Esophagus muscularis mucosa (tissue), 4 donors: ENCODE results near the gene RPLP2. TPM values are rescaled to one million over a fixed set of nuclear protein-coding genes. Genes with fewer than 3 reads are reported as not detected.

Experiments used
- DNase-seq: peaks from one replicate; pipeline ENCODE4 v3.0.0-alpha.2; 2017; ENCODE audit errors: extremely low spot score
- H3K27ac ChIP-seq, 4 donors: fragments of 200-600 bp; sonication (generic); replicated peaks in 1 of 4; 1 replicate in 3 of 4; 2 replicates in 1 of 4; pipeline ENCODE4 v1.5.1; 2016 to 2019; ENCODE audit warnings: mild to moderate bottlenecking in 1 of 4
- H3K27me3 ChIP-seq, 4 donors: fragments of 200-600 bp; sonication (generic); one replicate each; pipeline versions ENCODE4 v1.5.1 to v1.6.0; 2016 to 2019
- H3K36me3 ChIP-seq, 4 donors: fragments of 200-600 bp; sonication (generic); one replicate each; pipeline ENCODE4 v1.5.1; 2016 to 2019
- H3K4me1 ChIP-seq, 4 donors: fragments of 200-600 bp; sonication (generic); one replicate each; pipeline ENCODE4 v1.5.1; 2016 to 2019
- H3K4me3 ChIP-seq, 4 donors: fragments of 200-600 bp; sonication (generic); 1 replicate in 2 of 4; 2 replicates in 2 of 4; pipeline ENCODE4 v1.5.1; 2016 to 2019; ENCODE audit warnings: mild to moderate bottlenecking in 4 of 4, moderate library complexity in 1 of 4
- H3K9me3 ChIP-seq, 4 donors: fragments of 200-600 bp; sonication (generic); 1 replicate in 3 of 4; 2 replicates in 1 of 4; pipeline ENCODE4 v1.5.1; 2016 to 2019
- CTCF ChIP-seq, 3 experiments: fragments of 200-600 bp in 2 of 3; fragments of 450-650 bp in 1 of 3; sonication (generic) in 2 of 3; IDR thresholded peaks; one replicate each; pipeline ENCODE4 v1.5.1; 2017 to 2019; ENCODE audit warnings: antibody characterized with exemption in 3 of 3, mild to moderate bottlenecking in 2 of 3, moderate library complexity in 1 of 3
- EP300 ChIP-seq: sonication (generic); formaldehyde crosslinking; IDR thresholded peaks from one replicate; pipeline ENCODE4 v1.6.1; 2017; ENCODE audit warnings: antibody characterized with exemption
- POLR2A ChIP-seq: fragments of 450-650 bp; IDR thresholded peaks from one replicate; pipeline ENCODE4 v1.6.1; 2017; ENCODE audit warnings: antibody characterized with exemption, moderate library complexity, mild to moderate bottlenecking, low read depth
- POLR2AphosphoS5 ChIP-seq, 2 donors: sonication (generic); formaldehyde crosslinking; IDR thresholded peaks; one replicate each; pipeline ENCODE4 v1.6.1; 2017; ENCODE audit warnings: antibody characterized with exemption in 2 of 2
- WGBS: methylation state at CpG from one replicate; pipeline ENCODE4 v1.1.5; 2018; 5-methylcytosine and 5-hydroxymethylcytosine counted together
- intact Hi-C: fragments of 100-400 bp; cut with DNase I; formaldehyde crosslinking; loops from one replicate; pipeline ENCODE4 v1.15.1; 2023
- total RNA-seq, 4 donors: library from RNA; depleted of rRNA; stranded (reverse); fragments of >200 nt; gene quantifications; one replicate each; pipeline versions ENCODE4 v1.1.0 to v1.2.1, GENCODE V29; 2016

The RPLP2 gene
- total RNA-seq, 4 donors from 2014 or later = 318 to 813 (median 686) TPM

GRCh38 chr11:826836-827145 is 17.0 kb downstream of the RPLP2 start:
- peaks cover 31 to 44% (median 40%) of the 10 kb centered on the region in 4 donors for H3K36me3 ChIP-seq
- DNase-seq = no peak
- TF ChIP-seq CTCF (IDR thresholded peaks at IDR 0.05) (no peak), POLR2A (no peak), POLR2AphosphoS5 (IDR thresholded peaks at IDR 0.05) (no peak)
- intact Hi-C loops = no loop called here
- H3K9me3 ChIP-seq = no peaks in the 10 kb centered on the region
- peak overlapping the region; percentile 11 to 68 (median 65) for H3K27ac ChIP-seq
- peaks cover 0 to 83% (median 65%) of the 10 kb centered on the region in 4 donors for H3K27me3 ChIP-seq
- peak overlapping the region; percentile 46 to 60 (median 48) for H3K4me3 ChIP-seq
- H3K4me1 ChIP-seq = peaks cover 66 to 71% (median 68%) of the 10 kb centered on the region in 4 donors
- 7% methylated on average over 15 of the region's 22 CpGs for WGBS

- DNase-seq = no peak
- Histone ChIP-seq H3K4me1 (peaks cover 66 to 71% (median 68%) of the 10 kb centered on the region in 4 donors), H3K4me3 (peak overlapping the region; percentile 46 to 60 (median 48)), H3K9me3 (no peaks in the 10 kb centered on the region), H3K36me3 (peaks cover 31 to 39% (median 35%) of the 10 kb centered on the region in 4 donors), H3K27ac (peak overlapping the region; percentile 11 to 68 (median 65)), H3K27me3 (peaks cover 0 to 88% (median 65%) of the 10 kb centered on the region in 4 donors)
- intact Hi-C loops = no loop called here
- TF ChIP-seq CTCF (IDR thresholded peaks at IDR 0.05) (no peak), POLR2A (no peak), POLR2AphosphoS5 (IDR thresholded peaks at IDR 0.05) (no peak), EP300 (no peak)
- 27% methylated on average over 16 of the region's 66 CpGs for WGBS
Observed at GRCh38 chr11:827146-827896, 17.6 kb downstream of the RPLP2 start.

DNA sequence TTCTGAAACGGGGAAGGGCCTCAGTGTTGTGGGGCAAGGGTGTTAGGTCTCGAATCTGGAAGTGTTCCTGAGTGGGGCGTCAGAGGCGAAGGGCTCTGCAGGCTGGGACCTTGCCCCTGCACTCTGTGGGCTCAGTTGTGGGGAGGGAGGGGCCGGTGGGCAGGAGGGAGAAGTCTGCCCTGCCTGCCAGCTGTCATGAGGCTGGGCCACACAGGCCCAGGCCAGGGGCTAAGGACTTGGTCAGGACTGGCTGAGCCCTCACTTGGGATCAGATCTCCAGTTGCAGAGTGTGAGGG is 18.1 kb downstream of the RPLP2 start, which contains the start of gene CRACR2B:
CRACR2B (plus strand) TSS at position 23 of the 296 bp plus-strand sequence. CDS start 689 bp downstream, outside the sequence.
- intact Hi-C loops = no loop called here
- Histone ChIP-seq H3K9me3 (no peaks in the 10 kb centered on the region), H3K4me3 (peak within 1 kb of the TSS; percentile 47 to 60 (median 48)), H3K36me3 (peaks cover 27 to 34% (median 30%) of the 10 kb centered on the region in 4 donors), H3K4me1 (peaks cover 65 to 73% (median 68%) of the 10 kb centered on the region in 4 donors), H3K27ac (peak within 1 kb of the TSS; percentile 15 to 68 (median 65)), H3K27me3 (peaks cover 0 to 90% (median 65%) of the 10 kb centered on the region in 4 donors)
- 82% methylated on average over 5 of the region's 5 CpGs for WGBS
- no peak for DNase-seq
- TF ChIP-seq POLR2AphosphoS5 (IDR thresholded peaks at IDR 0.05) = no peak
- no peak for TF ChIP-seq EP300
- TF ChIP-seq CTCF (IDR thresholded peaks at IDR 0.05) = no peak
- no peak for TF ChIP-seq POLR2A

GRCh38 chr11:828506-829175 is 18.9 kb downstream of the RPLP2 start:
- peaks cover 0 to 89% (median 65%) of the 10 kb centered on the region in 4 donors for H3K27me3 ChIP-seq
- TF ChIP-seq EP300 (no peak), POLR2AphosphoS5 (IDR thresholded peaks at IDR 0.05) (no peak), CTCF (IDR thresholded peaks at IDR 0.05) (no peak), POLR2A (no peak)
- peaks cover 20 to 26% (median 22%) of the 10 kb centered on the region in 4 donors for H3K36me3 ChIP-seq
- peak overlapping the region; percentile 15 to 68 (median 58) for H3K27ac ChIP-seq
- H3K9me3 ChIP-seq = no peaks in the 10 kb centered on the region
- H3K4me1 ChIP-seq = peaks cover 65 to 77% (median 72%) of the 10 kb centered on the region in 4 donors
- DNase-seq = no peak
- intact Hi-C loops = no loop called here
- peak overlapping the region in 3 of 4 donors; percentile 43 to 54 (median 47) for H3K4me3 ChIP-seq
- 56% methylated on average over 19 of the region's 21 CpGs for WGBS
